A549 (cell line): ENCODE measurements around the gene CACNA2D4. TPM values are rescaled to one million over a fixed set of nuclear protein-coding genes. Genes with fewer than 3 reads are reported as not detected.

Experiments
- ATAC-seq, 2 experiments: fragments of 200-7000 bp in 1 of 2; fragments of >200 bp in 1 of 2; cut with Nextera tagmentation in 1 of 2; cut with Tn5 transposase in 1 of 2; 3 replicates each; pipeline versions ENCODE4 v1.8.0 to v1.9.1; 2018 to 2020; ENCODE audit warnings: mild to moderate bottlenecking in 1 of 2, moderate library complexity in 1 of 2
- CTCF ChIA-PET: fragments of 300-600 bp; sonication (Branson Sonifier 250); formaldehyde crosslinking; extraction: SDS; loops from one replicate; lab custom pipeline; 2021; ENCODE audit warnings: antibody characterized with exemption, inconsistent platforms; lab: Yijun Ruan, JAX
- POLR2A ChIA-PET: fragments of 350-600 bp; formaldehyde crosslinking; extraction: SDS; loops from one replicate; lab custom pipeline; 2021; ENCODE audit warnings: antibody characterized with exemption, inconsistent platforms; lab: Yijun Ruan, JAX
- DNase-seq, 2 experiments: peaks; one replicate each; pipeline versions ENCODE4 v3.0.0 to v3.0.0-alpha.2; 2011 to 2016; ENCODE audit warnings: low read depth in 1 of 2, low spot score in 1 of 2
- FAIRE-seq: peaks from 2 replicates; lab custom pipeline; 2011; peaks lifted over from hg19 to GRCh38; lab: Jason Lieb, UNC
- H3K27ac ChIP-seq, 2 experiments: fragments of >200 bp; sonication (Bioruptor Twin); formaldehyde crosslinking; 3 replicates each; pipeline ENCODE4 v1.5.1; 2016 to 2017
- H3K4me1 ChIP-seq: fragments of >200 bp; sonication (Bioruptor Twin); formaldehyde crosslinking; 3 replicates; pipeline ENCODE4 v1.6.1; 2016
- H3K4me2 ChIP-seq: fragments of >200 bp; sonication (Bioruptor Twin); formaldehyde crosslinking; 3 replicates; pipeline ENCODE4 v1.6.1; 2016
- H3K4me3 ChIP-seq: fragments of >200 bp; sonication (Bioruptor Twin); formaldehyde crosslinking; 3 replicates; pipeline ENCODE4 v1.5.1; 2016
- H3K9me3 ChIP-seq: fragments of >200 bp; sonication (Bioruptor Twin); formaldehyde crosslinking; 3 replicates; pipeline ENCODE4 v1.6.1; 2016
- CBX2 ChIP-seq: fragments of 200-600 bp; sonication (generic); IDR thresholded peaks from 2 replicates; pipeline ENCODE4 v1.6.1; 2016; ENCODE audit warnings: low read depth, mild to moderate bottlenecking, borderline replicate concordance
- CBX8 ChIP-seq: fragments of 200-600 bp; sonication (generic); IDR thresholded peaks from 2 replicates; pipeline ENCODE4 v1.6.1; 2016
- CHD4 ChIP-seq: fragments of 200-600 bp; sonication (generic); IDR thresholded peaks from 2 replicates; pipeline ENCODE4 v1.6.1; 2016; ENCODE audit warnings: antibody characterized with exemption, mild to moderate bottlenecking, borderline replicate concordance
- EHF ChIP-seq: fragments of 250-450 bp; sonication (Bioruptor Pico); IDR thresholded peaks from 2 replicates; pipeline ENCODE4 v1.5.0; 2020; ENCODE audit warnings: mild to moderate bottlenecking
- EHMT2 ChIP-seq: fragments of 200-600 bp; sonication (generic); IDR thresholded peaks from 2 replicates; pipeline ENCODE4 v1.6.1; 2016; ENCODE audit warnings: antibody characterized with exemption, low read depth, mild to moderate bottlenecking, moderate library complexity
- GATA3 ChIP-seq: IDR thresholded peaks from 2 replicates; pipeline ENCODE4 v1.6.1; 2012; ENCODE audit warnings: borderline replicate concordance
- HOXB5 ChIP-seq: fragments of 250-450 bp; sonication (Bioruptor Pico); IDR thresholded peaks from 2 replicates; pipeline ENCODE4 v1.5.0; 2020; ENCODE audit warnings: mild to moderate bottlenecking, moderate library complexity
- KDM5A ChIP-seq: fragments of 200-600 bp; sonication (generic); IDR thresholded peaks from 2 replicates; pipeline ENCODE4 v1.6.1; 2016; ENCODE audit warnings: antibody characterized with exemption, mild to moderate bottlenecking
- MYC ChIP-seq: IDR thresholded peaks from 2 replicates; pipeline ENCODE4 v1.6.1; 2012; ENCODE audit warnings: mild to moderate bottlenecking, inconsistent platforms, low read length, improper control_type of control experiment, borderline replicate concordance
- NFE2L2 ChIP-seq: fragments of 150-350 bp; conservative IDR thresholded peaks from 2 replicates; pipeline ENCODE4 v1.6.1; 2014; ENCODE audit warnings: low read length
- POLR2A ChIP-seq: IDR thresholded peaks from 2 replicates; pipeline ENCODE4 v1.6.1; 2012; ENCODE audit warnings: mild to moderate bottlenecking, low read length
- RCOR1 ChIP-seq: fragments of 150-350 bp; IDR thresholded peaks from 2 replicates; pipeline ENCODE4 v1.6.1; 2014; ENCODE audit warnings: antibody characterized with exemption, low read length, low read depth
- RNF2 ChIP-seq: fragments of 200-600 bp; sonication (generic); IDR thresholded peaks from 2 replicates; pipeline ENCODE4 v1.6.1; 2016; ENCODE audit warnings: low read depth, mild to moderate bottlenecking, antibody characterized with exemption, moderate library complexity, borderline replicate concordance
- TFCP2L1 ChIP-seq: fragments of 250-450 bp; sonication (Bioruptor Pico); IDR thresholded peaks from 2 replicates; pipeline ENCODE4 v1.5.0; 2021; ENCODE audit warnings: mild to moderate bottlenecking
- ZSCAN20 ChIP-seq: fragments of 250-450 bp; sonication (Bioruptor Pico); IDR thresholded peaks from 2 replicates; pipeline ENCODE4 v1.8.0; 2022; ENCODE audit warnings: mild to moderate bottlenecking, moderate library complexity
- WGBS: methylation state at CpG from one replicate; pipeline ENCODE4 v1.1.6; 2017; ENCODE audit errors: missing lambda C conversion rate; 5-methylcytosine and 5-hydroxymethylcytosine counted together
- polyA plus RNA-seq, 4 experiments: library from polyadenylated mRNA; depleted of rRNA in 3 of 4; stranded (reverse); fragments of >200 nt; fragmentation: RNase III in 1 of 4; extraction: RNeasy Plus Mini Kit Qiagen cat#74134 plus additional on column Dnase treatment in 1 of 4; gene quantifications; 2 replicates in 3 of 4; 3 replicates in 1 of 4; pipeline ENCODE4 v1.2.3, GENCODE V29; 2011 to 2017
- TF ChIP-seq, protein P1 (sequence below): fragments of 200-600 bp; sonication (generic); IDR thresholded peaks from 2 replicates; pipeline ENCODE4 v1.6.1; 2016; ENCODE audit warnings: antibody characterized with exemption, mild to moderate bottlenecking, moderate library complexity
- TF ChIP-seq, protein P2 (sequence below): fragments of >200 bp; sonication (Bioruptor Twin); formaldehyde crosslinking; IDR thresholded peaks from 3 replicates; pipeline ENCODE4 v1.5.1; 2016
- TF ChIP-seq, protein P3 (sequence below): fragments of 150-350 bp; IDR thresholded peaks from 2 replicates; pipeline ENCODE4 v1.6.1; 2014; ENCODE audit warnings: low read depth, mild to moderate bottlenecking, low read length

Gene CACNA2D4
- polyA plus RNA-seq, 2 of the 4 experiments (the other 2 are of a cell fraction) = not detected

DNA sequence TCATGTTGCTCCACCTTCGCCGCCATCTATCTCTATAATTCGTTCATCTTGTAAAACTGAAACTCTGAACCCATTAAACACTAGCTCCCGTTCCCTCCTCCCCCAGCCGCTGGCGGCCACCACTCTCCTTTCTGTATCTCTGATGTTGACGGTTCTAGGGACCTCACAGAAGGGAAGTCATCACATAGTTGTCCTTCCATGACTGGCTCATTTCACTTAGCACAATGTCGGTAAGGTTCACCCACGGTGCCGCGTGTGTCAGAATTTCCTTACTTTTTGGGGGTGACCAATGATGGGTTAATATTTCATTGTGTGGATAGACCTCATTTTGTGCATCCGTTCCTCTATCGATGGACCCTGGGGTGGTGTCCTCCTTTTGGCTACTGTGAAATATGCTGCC, 2.0 kb upstream of the CACNA2D4 start:
- Histone ChIP-seq H3K27ac (no peak overlapping the region), H3K4me1 (no peaks in the 10 kb centered on the region), H3K9me3 (no peaks in the 10 kb centered on the region), H3K4me3 (no peak overlapping the region), H3K4me2 (no peak overlapping the region)
- ChIA-PET CTCF (interaction anchor here (1.4 kb wide), 1 partner anchor 20 kb away, joined by 5 read pairs; no protein-coding TSS in a partner anchor), POLR2A (no interaction called here)
- FAIRE-seq (no peak), ATAC-seq (no peak), DNase-seq (no peak)
- TF ChIP-seq CBX8 (no peak), RNF2 (no peak), CBX2 (no peak), GATA3 (no peak), NFE2L2 (no peak), EHMT2 (no peak), ZSCAN20 (CRISPR knock-in tag) (no peak), RCOR1 (no peak), CHD4 (no peak)
- TF ChIP-seq, protein P1, sequence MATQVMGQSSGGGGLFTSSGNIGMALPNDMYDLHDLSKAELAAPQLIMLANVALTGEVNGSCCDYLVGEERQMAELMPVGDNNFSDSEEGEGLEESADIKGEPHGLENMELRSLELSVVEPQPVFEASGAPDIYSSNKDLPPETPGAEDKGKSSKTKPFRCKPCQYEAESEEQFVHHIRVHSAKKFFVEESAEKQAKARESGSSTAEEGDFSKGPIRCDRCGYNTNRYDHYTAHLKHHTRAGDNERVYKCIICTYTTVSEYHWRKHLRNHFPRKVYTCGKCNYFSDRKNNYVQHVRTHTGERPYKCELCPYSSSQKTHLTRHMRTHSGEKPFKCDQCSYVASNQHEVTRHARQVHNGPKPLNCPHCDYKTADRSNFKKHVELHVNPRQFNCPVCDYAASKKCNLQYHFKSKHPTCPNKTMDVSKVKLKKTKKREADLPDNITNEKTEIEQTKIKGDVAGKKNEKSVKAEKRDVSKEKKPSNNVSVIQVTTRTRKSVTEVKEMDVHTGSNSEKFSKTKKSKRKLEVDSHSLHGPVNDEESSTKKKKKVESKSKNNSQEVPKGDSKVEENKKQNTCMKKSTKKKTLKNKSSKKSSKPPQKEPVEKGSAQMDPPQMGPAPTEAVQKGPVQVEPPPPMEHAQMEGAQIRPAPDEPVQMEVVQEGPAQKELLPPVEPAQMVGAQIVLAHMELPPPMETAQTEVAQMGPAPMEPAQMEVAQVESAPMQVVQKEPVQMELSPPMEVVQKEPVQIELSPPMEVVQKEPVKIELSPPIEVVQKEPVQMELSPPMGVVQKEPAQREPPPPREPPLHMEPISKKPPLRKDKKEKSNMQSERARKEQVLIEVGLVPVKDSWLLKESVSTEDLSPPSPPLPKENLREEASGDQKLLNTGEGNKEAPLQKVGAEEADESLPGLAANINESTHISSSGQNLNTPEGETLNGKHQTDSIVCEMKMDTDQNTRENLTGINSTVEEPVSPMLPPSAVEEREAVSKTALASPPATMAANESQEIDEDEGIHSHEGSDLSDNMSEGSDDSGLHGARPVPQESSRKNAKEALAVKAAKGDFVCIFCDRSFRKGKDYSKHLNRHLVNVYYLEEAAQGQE = no peak
- 88% methylated on average over 13 of the region's 13 CpGs for WGBS

DNA sequence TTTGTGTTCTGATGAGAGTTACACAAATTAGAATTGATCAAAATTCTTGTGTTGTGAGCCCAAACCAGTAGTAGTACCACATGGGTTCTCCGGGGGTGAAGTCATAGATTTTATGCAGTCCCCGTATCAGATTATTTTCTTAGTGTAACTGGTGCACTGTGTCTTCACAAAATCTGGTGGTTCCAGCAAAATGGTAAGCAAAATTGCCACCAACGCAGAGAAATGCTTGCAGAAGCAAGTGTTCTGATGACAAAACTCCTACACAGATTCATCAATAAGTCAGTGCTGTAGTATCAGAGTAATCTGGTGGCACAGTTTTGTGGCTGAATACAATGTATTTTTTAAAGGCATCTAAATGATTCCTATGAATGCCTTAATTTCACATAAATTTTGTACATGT, 1.3 kb upstream of the CACNA2D4 start:
- H3K4me1 ChIP-seq = no peaks in the 10 kb centered on the region
- no peak overlapping the region for H3K4me2 ChIP-seq
- 67% methylated on average over 3 of the region's 3 CpGs for WGBS
- ATAC-seq = no peak
- CTCF ChIA-PET = interaction anchor here (1.4 to 5.0 kb wide), 2 partner anchors 20 kb away, joined by 5 to 22 read pairs; no protein-coding TSS in a partner anchor
- POLR2A ChIA-PET = no interaction called here
- H3K27ac ChIP-seq = no peak overlapping the region
- no peak for TF ChIP-seq HOXB5
- TF ChIP-seq POLR2A = no peak
- no peak for TF ChIP-seq GATA3
- TF ChIP-seq, all 56 proteins: peak for 0
- H3K9me3 ChIP-seq = no peaks in the 10 kb centered on the region
- FAIRE-seq (no peak), DNase-seq (no peak)
- H3K4me3 ChIP-seq = no peak overlapping the region

DNA sequence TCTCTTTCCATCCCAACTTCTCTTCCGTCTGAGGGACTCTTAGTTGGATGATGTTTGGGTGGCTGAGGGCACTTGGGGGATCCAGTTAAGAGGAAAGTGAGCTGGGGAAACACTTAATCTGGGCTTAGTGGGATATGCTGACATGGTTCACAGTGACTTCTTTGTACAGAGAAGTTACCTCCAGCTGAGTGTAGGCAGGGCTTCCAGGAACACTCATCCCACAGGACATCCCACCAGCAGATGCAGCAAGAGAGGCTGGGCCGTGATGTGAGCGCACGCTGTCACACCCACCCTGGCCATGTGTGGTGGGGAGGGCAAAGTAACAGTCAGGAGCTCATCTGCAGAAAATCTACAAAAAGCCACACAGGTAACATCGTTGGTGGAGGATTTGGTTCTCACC, 832 bp upstream of the CACNA2D4 start:
- Histone ChIP-seq H3K9me3 (no peaks in the 10 kb centered on the region), H3K4me2 (no peak overlapping the region), H3K4me1 (no peaks in the 10 kb centered on the region), H3K4me3 (no peak overlapping the region), H3K27ac (no peak overlapping the region)
- CTCF ChIA-PET = interaction anchor here (5.0 kb wide), 1 partner anchor 21 kb away, joined by 22 read pairs; no protein-coding TSS in a partner anchor
- DNase-seq (no peak), FAIRE-seq (no peak), ATAC-seq (no peak)
- 58% methylated on average over 5 of the region's 5 CpGs for WGBS
- POLR2A ChIA-PET = no interaction called here
- TF ChIP-seq MYC = no peak
- no peak for TF ChIP-seq KDM5A
- TF ChIP-seq POLR2A = no peak
- TF ChIP-seq, all 56 proteins: peak for 0

DNA sequence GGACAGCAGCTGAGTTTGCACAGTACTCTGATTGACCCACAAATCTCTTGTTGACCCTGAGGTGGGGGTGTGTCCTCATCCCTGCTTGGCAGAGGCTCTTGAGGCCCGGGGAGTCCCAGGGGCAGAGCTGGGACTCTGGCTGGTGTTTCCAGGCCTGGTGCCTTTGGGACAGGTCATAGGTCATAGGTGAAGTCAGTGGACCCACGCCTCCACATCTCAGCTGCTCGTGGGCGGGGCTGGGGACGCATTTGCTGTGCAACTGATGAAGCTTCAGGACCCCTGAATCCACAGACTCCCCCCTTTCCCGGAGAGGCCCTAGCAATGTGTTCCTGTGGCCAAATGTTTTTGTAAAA, 408 bp upstream of the CACNA2D4 start:
- DNase-seq = no peak
- H3K4me2 ChIP-seq = no peak overlapping the region
- 34% methylated on average over 6 of the region's 6 CpGs for WGBS
- ChIA-PET POLR2A (no interaction called here), CTCF (interaction anchor here (1.1 to 5.0 kb wide), 2 partner anchors 21 to 124 kb away, joined by 4 to 22 read pairs; no protein-coding TSS in a partner anchor)
- no peaks in the 10 kb centered on the region for H3K4me1 ChIP-seq
- H3K4me3 ChIP-seq = no peak overlapping the region
- ATAC-seq = no peak
- H3K27ac ChIP-seq = no peak overlapping the region
- no peak for FAIRE-seq
- no peaks in the 10 kb centered on the region for H3K9me3 ChIP-seq
- TF ChIP-seq, protein P2, sequence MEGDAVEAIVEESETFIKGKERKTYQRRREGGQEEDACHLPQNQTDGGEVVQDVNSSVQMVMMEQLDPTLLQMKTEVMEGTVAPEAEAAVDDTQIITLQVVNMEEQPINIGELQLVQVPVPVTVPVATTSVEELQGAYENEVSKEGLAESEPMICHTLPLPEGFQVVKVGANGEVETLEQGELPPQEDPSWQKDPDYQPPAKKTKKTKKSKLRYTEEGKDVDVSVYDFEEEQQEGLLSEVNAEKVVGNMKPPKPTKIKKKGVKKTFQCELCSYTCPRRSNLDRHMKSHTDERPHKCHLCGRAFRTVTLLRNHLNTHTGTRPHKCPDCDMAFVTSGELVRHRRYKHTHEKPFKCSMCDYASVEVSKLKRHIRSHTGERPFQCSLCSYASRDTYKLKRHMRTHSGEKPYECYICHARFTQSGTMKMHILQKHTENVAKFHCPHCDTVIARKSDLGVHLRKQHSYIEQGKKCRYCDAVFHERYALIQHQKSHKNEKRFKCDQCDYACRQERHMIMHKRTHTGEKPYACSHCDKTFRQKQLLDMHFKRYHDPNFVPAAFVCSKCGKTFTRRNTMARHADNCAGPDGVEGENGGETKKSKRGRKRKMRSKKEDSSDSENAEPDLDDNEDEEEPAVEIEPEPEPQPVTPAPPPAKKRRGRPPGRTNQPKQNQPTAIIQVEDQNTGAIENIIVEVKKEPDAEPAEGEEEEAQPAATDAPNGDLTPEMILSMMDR = no peak
- TF ChIP-seq TFCP2L1 (CRISPR knock-in tag) (no peak), EHF (CRISPR knock-in tag) (no peak)
- TF ChIP-seq, protein P3, sequence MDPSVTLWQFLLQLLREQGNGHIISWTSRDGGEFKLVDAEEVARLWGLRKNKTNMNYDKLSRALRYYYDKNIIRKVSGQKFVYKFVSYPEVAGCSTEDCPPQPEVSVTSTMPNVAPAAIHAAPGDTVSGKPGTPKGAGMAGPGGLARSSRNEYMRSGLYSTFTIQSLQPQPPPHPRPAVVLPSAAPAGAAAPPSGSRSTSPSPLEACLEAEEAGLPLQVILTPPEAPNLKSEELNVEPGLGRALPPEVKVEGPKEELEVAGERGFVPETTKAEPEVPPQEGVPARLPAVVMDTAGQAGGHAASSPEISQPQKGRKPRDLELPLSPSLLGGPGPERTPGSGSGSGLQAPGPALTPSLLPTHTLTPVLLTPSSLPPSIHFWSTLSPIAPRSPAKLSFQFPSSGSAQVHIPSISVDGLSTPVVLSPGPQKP = no peak
